ENCODE data around the gene COMMD1. TPM values are rescaled to one million over a fixed set of nuclear protein-coding genes. Genes with fewer than 3 reads are reported as not detected.
"Not testable (repeated sequence)": the region's sequence is repeated elsewhere in the genome, so short reads cannot be mapped to it uniquely, and the experiment has no call there.

Gene COMMD1
- total RNA-seq, 1 donor from 2014 or later, result 26.6 TPM

- H3K36me3 ChIP-seq, result no peaks in the 10 kb centered on the region
- H3K27me3 ChIP-seq (ENCODE audit: low read depth), result no peaks in the 10 kb centered on the region
- TF ChIP-seq, protein P1, sequence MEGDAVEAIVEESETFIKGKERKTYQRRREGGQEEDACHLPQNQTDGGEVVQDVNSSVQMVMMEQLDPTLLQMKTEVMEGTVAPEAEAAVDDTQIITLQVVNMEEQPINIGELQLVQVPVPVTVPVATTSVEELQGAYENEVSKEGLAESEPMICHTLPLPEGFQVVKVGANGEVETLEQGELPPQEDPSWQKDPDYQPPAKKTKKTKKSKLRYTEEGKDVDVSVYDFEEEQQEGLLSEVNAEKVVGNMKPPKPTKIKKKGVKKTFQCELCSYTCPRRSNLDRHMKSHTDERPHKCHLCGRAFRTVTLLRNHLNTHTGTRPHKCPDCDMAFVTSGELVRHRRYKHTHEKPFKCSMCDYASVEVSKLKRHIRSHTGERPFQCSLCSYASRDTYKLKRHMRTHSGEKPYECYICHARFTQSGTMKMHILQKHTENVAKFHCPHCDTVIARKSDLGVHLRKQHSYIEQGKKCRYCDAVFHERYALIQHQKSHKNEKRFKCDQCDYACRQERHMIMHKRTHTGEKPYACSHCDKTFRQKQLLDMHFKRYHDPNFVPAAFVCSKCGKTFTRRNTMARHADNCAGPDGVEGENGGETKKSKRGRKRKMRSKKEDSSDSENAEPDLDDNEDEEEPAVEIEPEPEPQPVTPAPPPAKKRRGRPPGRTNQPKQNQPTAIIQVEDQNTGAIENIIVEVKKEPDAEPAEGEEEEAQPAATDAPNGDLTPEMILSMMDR (IDR thresholded peaks at IDR 0.05), result no peak
- no peaks in the 10 kb centered on the region for H3K9me3 ChIP-seq
- DNase-seq (no peak), ATAC-seq (no peak)
- H3K4me3 ChIP-seq, result no peak overlapping the region
- no peaks in the 10 kb centered on the region for H3K4me1 ChIP-seq
- no peak overlapping the region for H3K27ac ChIP-seq
- intact Hi-C loops (cut with DNase I), result no loop called here
These were observed 246.5 kb downstream of the COMMD1 start for GRCh38 chr2:62152000-62152399.

DNA sequence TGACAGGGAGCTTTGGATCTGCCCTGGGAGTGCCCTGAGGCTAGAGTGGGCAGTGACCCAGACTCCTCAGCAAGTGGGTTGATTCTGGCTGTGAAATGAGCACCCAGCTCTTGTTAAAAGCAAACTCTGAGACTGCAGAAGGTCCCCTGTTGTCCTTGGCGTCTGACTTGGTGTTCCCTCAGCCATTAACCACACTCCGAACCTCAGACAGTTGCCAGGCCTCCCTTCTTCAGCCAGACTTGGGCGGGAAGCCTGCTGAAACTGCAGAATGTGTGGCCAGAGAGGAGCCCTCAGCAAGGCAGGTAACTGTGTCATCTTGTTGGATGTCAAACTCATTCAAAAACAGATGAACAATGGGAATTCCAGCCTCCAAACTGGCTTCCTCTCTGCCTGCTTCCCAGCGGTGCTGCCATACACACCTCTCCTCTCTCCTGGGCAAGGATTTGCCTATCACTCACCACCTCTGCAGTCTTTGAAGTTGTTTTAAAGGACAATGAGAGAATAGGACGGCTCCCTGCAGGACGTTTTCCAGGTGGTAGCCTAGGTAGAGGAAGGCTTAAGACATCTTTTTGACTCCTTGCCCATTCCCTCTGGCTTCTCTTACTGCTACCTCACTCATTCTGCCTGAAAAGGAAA lies 251.5 kb downstream of the COMMD1 start:
- TF ChIP-seq, protein P1 (IDR thresholded peaks at IDR 0.05), result no peak
- Histone ChIP-seq H3K9me3 (no peaks in the 10 kb centered on the region), H3K27ac (no peak overlapping the region), H3K4me1 (no peaks in the 10 kb centered on the region), H3K27me3 (ENCODE audit: low read depth) (no peaks in the 10 kb centered on the region), H3K36me3 (no peaks in the 10 kb centered on the region), H3K4me3 (no peak overlapping the region)
- DNase-seq, result no peak
- intact Hi-C loops (cut with DNase I), result no loop called here
- ATAC-seq, result no peak

DNA sequence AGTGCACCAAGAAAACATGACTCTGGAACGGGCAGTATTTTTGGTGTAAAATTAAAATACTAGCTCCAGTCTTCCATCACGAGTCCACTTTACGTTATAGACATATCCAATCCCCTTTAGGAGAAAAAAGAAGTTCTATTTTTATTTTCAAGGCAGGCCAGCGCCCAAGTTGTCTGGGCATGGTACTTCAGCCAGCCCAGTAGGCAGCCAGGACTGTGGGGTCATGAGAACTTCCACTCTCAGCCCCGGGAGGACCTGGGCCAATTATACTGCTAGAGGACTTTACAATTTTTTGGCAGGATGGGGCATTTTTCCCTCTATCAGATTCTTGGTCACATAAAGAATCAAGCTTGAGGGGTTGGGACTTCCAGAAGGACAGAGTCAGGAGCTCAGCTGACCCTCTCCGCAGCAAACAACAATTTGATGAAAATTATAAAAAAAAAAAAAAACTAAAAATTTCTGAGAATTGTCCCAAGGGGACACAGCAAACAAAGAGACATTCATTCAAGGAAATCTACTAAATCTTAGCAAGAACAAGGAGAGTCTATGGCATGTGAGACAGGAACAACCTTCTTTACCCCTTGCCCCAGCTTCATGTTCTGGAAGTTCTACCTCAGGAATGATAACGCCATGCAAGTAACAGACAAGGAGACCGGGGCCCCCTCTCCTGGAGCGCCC lies 253.1 kb downstream of the COMMD1 start:
- Histone ChIP-seq H3K36me3 (no peaks in the 10 kb centered on the region), H3K4me1 (no peaks in the 10 kb centered on the region), H3K9me3 (no peaks in the 10 kb centered on the region), H3K27ac (no peak overlapping the region), H3K27me3 (ENCODE audit: low read depth) (no peaks in the 10 kb centered on the region), H3K4me3 (no peak overlapping the region)
- ATAC-seq (no peak), DNase-seq (no peak)
- intact Hi-C loops (cut with DNase I), result no loop called here
- TF ChIP-seq, protein P1 (IDR thresholded peaks at IDR 0.05), result no peak

GRCh38 chr2:62160691-62161090 lies 255.2 kb downstream of the COMMD1 start:
- DNase-seq; ATAC-seq; H3K9me3 ChIP-seq; H3K4me3 ChIP-seq; H3K4me1 ChIP-seq; intact Hi-C loops (cut with DNase I); H3K36me3 ChIP-seq; H3K27me3 ChIP-seq (ENCODE audit: low read depth); H3K27ac ChIP-seq: not testable (repeated sequence)

- Histone ChIP-seq H3K4me3 (no peak overlapping the region), H3K9me3 (no peaks in the 10 kb centered on the region), H3K36me3 (no peaks in the 10 kb centered on the region), H3K27ac (no peak overlapping the region), H3K4me1 (no peaks in the 10 kb centered on the region), H3K27me3 (ENCODE audit: low read depth) (no peaks in the 10 kb centered on the region)
- ATAC-seq (no peak), DNase-seq (no peak)
- TF ChIP-seq, protein P1 (IDR thresholded peaks at IDR 0.05), result no peak
- intact Hi-C loops (cut with DNase I), result no loop called here
These were observed 257.8 kb downstream of the COMMD1 start for GRCh38 chr2:62163106-62163831.

- H3K27me3 ChIP-seq (ENCODE audit: low read depth), result no peaks in the 10 kb centered on the region
- TF ChIP-seq, protein P1 (IDR thresholded peaks at IDR 0.05), result no peak
- H3K4me1 ChIP-seq, result no peaks in the 10 kb centered on the region
- no peaks in the 10 kb centered on the region for H3K36me3 ChIP-seq
- no peak for ATAC-seq
- intact Hi-C loops (cut with DNase I), result no loop called here
- H3K4me3 ChIP-seq, result no peak overlapping the region
- DNase-seq, result no peak
- H3K9me3 ChIP-seq, result no peaks in the 10 kb centered on the region
- H3K27ac ChIP-seq, result no peak overlapping the region
These were observed 258.4 kb downstream of the COMMD1 start for GRCh38 chr2:62163834-62164233.
